CD4-positive, alpha-beta T cell treated with Interleukin-21 for 1 hour (primary cell): ENCODE measurements around the gene EYA2.

Experiments used
- DNase-seq: peaks from one replicate; pipeline ENCODE4 v3.0.0-alpha.2; 2020

Gene EYA2

DNA sequence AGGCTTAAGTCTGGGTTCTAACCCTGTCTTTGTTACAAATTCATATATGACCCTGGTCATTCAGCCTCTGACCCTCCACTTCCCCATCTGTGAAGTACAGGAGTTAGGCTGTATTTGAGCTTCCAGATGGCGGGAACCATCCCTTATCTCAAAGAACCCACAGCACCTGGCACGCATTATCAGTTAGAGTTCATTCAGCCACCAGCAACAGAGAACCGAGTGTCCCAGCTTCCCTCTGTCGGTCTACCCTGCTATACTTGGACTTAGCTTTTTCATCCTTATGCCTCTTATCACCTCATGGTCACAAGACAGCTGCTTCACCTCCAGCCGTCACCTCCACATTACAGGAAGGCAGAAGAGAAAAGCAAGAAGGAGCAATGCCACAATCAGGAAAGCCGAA is 147.8 kb downstream of the EYA2 start:
- no peak for DNase-seq

DNA sequence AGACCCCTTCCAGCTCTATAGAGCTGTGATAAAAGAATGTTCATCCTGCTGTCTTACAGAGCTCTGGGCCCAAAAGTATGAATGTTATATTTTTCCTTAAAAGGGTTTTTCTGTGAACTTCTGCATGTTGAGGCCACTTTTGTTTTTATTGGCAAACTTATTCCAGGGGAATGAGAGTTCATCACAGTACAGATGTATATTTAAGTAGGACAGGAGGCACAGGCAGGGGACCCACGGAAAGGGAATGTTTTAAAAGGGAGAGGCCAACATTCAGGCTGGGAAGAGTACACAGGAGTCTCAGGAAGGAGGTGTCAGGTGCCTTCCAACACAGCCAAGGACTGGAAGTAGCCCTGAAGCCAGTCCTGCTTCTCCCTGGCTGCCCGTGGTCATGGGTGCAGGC is 148.4 kb downstream of the EYA2 start:
- DNase-seq = no peak

DNA sequence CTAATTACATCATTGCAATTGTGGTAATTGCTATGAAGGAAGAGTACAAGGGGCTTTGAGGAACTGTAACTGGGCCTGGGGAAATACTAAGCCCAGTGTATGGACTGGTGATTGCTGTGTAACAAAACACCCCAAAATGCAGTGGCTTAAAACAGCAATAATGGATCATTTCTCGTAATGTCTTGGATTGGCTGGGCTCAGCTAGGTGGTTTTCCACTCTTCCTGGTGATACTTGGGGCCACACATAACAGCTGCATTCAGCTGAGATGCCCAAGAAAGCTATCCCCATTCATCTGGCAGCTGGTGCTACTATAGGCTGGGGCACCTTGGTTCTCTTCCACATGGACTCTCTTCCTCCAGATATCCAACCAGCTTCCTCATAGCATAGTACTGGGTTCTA is 150.3 kb downstream of the EYA2 start:
- no peak for DNase-seq

- no peak for DNase-seq
These were observed 153.4 kb downstream of the EYA2 start for GRCh38 chr20:47048054-47048453.

GRCh38 chr20:47049771-47050170 is 155.1 kb downstream of the EYA2 start:
- DNase-seq = no peak

- no peak for DNase-seq
These were observed 156.4 kb downstream of the EYA2 start for GRCh38 chr20:47050996-47051395.

DNA sequence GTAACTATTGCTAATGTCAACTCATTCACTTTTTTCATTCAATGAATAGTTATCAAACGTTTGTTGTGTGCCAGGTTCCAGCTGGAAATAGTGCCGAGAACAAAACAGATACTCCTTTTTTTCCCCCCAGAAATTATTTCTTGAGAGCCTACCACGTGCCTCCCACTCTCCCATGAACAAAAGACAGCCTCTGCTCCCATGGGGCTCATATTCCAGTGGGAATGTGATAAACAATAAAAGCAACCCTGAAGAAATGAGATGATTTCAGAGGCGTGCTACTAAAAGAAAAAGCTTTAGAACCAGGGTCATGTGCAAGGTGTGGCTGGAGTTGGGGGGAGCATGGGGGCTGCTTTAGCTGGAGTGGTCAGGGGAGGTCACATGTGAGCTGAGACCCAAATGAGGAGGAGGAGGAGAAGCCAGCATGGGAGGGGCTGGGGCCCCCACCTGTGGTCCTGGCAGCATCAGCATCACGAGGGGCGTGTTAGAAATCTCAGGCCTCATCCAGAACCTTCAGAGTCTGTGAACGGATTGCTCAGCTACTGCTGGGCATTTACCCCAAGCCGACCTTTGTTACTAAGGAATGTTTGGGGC is 157.4 kb downstream of the EYA2 start:
- no peak for DNase-seq

DNA sequence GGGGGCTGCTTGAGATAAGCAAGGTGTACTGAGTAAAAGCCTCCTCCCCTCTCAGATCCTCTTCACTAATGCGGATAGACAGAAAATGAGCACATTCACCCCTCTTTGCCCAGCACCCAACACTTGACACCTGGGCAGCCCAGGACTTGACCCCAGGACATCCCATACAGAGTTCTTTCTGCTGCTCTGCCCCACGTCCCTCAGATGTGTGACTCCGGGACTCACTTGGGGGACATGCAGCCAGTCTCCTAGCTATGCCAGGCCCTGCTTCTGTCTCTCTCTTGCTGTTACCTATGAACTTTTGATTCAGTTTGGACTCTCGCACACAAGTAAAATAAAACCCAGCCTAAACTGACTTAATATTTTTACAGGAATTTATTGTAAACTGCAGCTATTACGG is 159.9 kb downstream of the EYA2 start:
- no peak for DNase-seq

DNA sequence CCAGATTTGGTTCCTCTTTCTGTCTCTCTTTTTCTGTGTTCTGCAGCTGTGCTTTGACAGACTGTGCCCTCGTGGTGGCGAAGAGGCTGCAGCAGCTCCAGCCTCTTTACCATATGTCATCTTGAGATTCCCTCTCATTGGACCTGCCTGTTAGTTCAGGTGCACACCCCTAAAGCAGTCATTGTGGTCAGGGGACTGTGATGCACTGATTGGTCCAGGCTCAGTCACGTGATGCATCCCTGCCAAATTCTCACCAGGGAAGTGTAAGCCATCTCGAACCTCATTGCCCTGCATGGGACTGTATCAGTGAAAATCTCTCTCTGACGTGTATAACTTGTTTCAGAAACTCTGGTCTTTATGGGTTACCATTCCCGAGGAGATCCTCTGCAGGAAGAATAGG is 160.3 kb downstream of the EYA2 start:
- DNase-seq = no peak

DNA sequence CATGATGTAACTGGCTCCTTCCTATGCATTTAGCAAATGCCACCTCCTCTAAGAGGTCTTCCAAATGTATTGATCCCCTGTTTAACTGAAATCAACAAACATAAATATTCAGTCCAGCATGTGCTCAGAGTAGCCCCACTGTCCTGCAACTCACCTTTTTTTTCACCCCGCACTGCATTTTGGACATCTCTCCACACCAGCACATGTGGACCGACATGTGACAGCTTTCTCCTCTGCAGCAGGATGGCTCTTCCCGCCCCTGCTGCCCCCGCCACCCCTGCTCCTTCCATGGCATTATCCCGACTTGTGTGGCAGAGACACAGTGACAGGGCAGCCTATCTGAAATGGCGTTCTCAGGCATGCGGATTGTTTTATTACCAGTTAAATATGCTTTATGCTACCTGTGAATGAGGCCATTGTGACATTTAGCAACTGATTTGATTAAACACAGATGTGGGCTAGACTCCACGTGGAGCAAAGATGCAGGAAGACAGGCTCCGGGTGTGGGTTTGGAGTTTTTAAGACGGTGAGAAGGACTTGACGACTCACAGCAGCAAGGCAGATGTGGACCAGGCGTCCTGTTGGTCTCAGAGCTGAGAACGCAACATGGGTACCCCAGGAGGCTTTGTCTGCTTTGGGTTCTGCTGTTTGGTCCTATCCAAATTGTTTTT is 161.2 kb downstream of the EYA2 start:
- no peak for DNase-seq

- DNase-seq = no peak
These were observed 163.0 kb downstream of the EYA2 start for GRCh38 chr20:47057661-47058060.

- no peak for DNase-seq
These were observed 163.6 kb downstream of the EYA2 start for GRCh38 chr20:47058236-47058635.

DNA sequence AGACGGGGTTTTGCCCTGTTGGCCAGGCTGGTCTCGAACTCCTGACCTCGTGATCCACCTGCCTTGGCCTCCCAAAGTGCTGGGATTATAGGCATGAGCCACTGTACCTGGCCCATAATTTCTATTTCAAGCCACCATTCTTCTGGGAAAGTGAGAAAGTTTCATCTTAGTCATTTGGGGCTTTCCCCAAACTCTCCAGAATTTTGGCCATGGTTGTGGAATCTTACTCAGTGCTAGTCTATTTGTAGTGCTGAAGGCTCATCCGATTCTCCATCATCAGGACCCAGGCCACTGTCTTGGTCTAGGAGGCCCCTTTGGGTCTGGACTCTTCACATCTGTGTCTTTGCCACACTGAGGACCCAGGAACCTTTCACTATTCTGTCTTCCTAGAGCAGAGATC is 164.9 kb downstream of the EYA2 start:
- DNase-seq = no peak

DNA sequence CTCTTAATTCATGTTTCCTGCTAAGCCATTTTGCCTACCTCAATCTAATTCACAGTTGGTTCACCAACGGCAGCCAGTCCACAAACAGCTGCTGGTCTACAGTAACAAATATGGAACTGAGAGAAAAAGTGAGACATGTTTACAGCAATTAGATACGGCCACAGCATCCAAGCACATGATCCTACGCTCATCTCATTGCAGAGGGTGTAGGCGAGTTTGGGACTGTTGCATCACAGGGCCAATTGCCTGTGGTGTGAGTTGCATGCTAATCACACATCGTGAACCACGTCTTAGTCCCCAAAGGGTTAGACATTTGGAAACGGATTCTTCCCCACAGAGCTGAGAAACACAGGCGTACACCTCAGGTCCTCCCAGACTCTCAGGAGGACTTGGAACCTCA is 166.9 kb downstream of the EYA2 start:
- no peak for DNase-seq

- no peak for DNase-seq
These were observed 167.7 kb downstream of the EYA2 start for GRCh38 chr20:47062226-47062890.

- no peak for DNase-seq
These were observed 168.8 kb downstream of the EYA2 start for GRCh38 chr20:47063407-47063806.

- DNase-seq = no peak
These were observed 169.2 kb downstream of the EYA2 start for GRCh38 chr20:47063808-47064207.

DNA sequence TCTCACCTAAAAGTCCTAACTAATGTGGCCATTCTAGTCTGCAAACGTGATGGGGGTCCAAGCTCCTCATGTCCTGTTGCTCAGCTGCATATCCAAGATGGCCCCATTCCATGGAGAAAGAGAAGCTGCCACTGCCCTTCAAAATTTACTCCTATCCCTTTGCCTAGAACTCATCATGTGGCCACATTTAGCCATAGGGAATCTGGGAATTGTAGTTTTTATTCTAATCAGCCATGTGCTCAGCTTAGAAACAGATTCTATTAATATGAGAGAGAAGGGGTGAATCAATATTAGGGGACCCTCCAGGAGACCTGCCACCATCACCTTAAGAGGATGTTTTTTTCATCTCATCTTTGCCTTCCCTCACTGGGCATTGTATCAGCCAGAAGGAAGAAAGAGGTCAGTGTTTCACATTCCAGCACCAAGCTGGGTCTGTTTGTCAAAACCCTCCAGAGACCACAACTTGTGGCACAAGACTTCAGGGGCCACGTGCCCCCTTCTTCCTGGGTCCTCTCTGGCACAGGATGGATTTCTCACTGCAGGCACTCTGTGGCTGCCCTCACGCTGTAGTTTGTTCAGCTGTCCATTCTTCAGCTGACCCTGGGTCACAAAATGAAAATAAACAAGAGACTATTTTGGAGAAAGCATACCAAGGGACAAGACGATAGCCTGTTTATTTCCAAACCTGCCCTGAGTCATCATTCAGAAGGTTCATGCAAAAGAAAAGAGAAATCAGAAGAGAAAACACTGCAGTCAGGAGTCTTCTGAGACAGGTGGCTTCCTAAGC is 172.0 kb downstream of the EYA2 start:
- no peak for DNase-seq

DNA sequence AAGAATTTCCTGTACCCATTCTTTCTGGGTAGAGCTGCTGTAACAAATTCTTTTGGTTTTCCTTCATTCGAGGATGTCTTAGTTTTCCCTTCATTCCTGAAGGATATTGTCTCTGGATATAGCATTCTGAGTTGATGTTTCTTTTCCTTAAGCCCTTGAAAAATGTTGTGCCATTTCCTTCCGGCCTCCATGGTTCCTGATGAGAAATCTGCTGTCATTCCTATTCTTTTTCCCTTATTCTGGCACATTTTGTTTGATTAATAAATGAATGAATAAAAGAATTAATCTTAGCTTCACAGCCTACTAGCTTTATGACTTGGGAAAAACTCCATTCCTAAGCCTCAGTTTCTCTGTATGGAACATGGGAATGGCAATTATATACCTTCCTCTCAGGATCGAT is 173.1 kb downstream of the EYA2 start:
- DNase-seq = no peak

GRCh38 chr20:47070176-47070575 is 175.5 kb downstream of the EYA2 start:
- no peak for DNase-seq

GRCh38 chr20:47071646-47072185 is 177.1 kb downstream of the EYA2 start:
- no peak for DNase-seq

- no peak for DNase-seq
These were observed 179.3 kb downstream of the EYA2 start for GRCh38 chr20:47073766-47074475.

DNA sequence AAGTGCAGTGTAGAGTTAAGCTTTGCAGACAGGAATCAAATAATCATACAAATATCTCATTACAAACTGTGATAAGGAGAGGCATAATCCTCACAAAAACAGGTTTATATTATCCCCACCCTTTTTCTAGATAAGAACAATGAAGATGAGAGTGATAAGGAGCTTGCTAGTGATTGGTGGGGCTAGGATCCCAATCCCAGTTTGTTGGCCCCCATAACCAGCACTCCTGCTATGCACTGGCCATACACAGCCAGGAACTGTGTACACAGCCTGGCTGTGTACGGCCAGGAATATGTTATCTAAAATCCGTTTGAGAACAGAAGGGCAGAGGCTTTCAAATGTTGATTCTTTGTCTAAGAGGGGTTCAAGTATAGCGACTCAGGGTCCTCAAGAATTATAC is 180.6 kb downstream of the EYA2 start:
- DNase-seq = no peak
